Glomerular visceral epithelial cell (primary cell): ENCODE measurements around the gene UTS2.

Experiments
- DNase-seq: peaks from one replicate; pipeline ENCODE4 v3.0.0-alpha.2; 2016; ENCODE audit errors: extremely low spot score

UTS2 gene

GRCh38 chr1:7863756-7864328, 11.0 kb upstream of the UTS2 start:
- DNase-seq = no peak

- no peak for DNase-seq
These were observed 9.6 kb upstream of the UTS2 start for GRCh38 chr1:7862211-7863060.

GRCh38 chr1:7861452-7861851, 8.6 kb upstream of the UTS2 start:
- DNase-seq = no peak

- DNase-seq = no peak
These were observed 7.3 kb upstream of the UTS2 start for GRCh38 chr1:7860130-7860529.

- DNase-seq = no peak
These were observed 6.5 kb upstream of the UTS2 start for GRCh38 chr1:7859406-7859805.

GRCh38 chr1:7857985-7858384, 5.1 kb upstream of the UTS2 start:
- no peak for DNase-seq

- no peak for DNase-seq
These were observed 4.1 kb upstream of the UTS2 start for GRCh38 chr1:7857000-7857399.

- DNase-seq = peak; percentile 6
These were observed 3.5 kb upstream of the UTS2 start for GRCh38 chr1:7856345-7856744.

GRCh38 chr1:7853684-7854026, 790 bp upstream of the UTS2 start:
- DNase-seq = no peak

GRCh38 chr1:7850786-7851185, 2.1 kb downstream of the UTS2 start:
- DNase-seq = no peak

GRCh38 chr1:7847599-7847998, 5.3 kb downstream of the UTS2 start:
- no peak for DNase-seq

- no peak for DNase-seq
These were observed 6.2 kb downstream of the UTS2 start for GRCh38 chr1:7846656-7847055.

GRCh38 chr1:7845761-7846160, 7.1 kb downstream of the UTS2 start:
- no peak for DNase-seq

GRCh38 chr1:7842517-7842916, 10.3 kb downstream of the UTS2 start:
- no peak for DNase-seq

- DNase-seq = no peak
These were observed 13.3 kb downstream of the UTS2 start for GRCh38 chr1:7839526-7839925.

GRCh38 chr1:7838714-7839113, 14.2 kb downstream of the UTS2 start:
- no peak for DNase-seq

- DNase-seq = no peak
These were observed 19.8 kb downstream of the UTS2 start for GRCh38 chr1:7833035-7833434.

GRCh38 chr1:7831458-7831857, 21.4 kb downstream of the UTS2 start:
- DNase-seq = no peak

GRCh38 chr1:7827126-7827955, 25.5 kb downstream of the UTS2 start:
- no peak for DNase-seq

- no peak for DNase-seq
These were observed 26.5 kb downstream of the UTS2 start for GRCh38 chr1:7826363-7826762.

GRCh38 chr1:7824701-7825100, 28.2 kb downstream of the UTS2 start:
- no peak for DNase-seq

- DNase-seq = no peak
These were observed 31.6 kb downstream of the UTS2 start for GRCh38 chr1:7821282-7821681.
